KMS-11 (cell line): ENCODE results near the gene RAET1E.
"Not testable (repeated sequence)": the region's sequence is repeated elsewhere in the genome, so short reads cannot be mapped to it uniquely, and the experiment has no call there.

ENCODE experiments used
- H2AFZ ChIP-seq: fragments of 200-600 bp; sonication (generic); 2 replicates; pipeline ENCODE4 v1.6.1; 2016; ENCODE audit warnings: antibody characterized with exemption, mixed run types, low read depth
- H3K27ac ChIP-seq: fragments of 200-600 bp; sonication (generic); 2 replicates; pipeline ENCODE4 v1.6.1; 2016; ENCODE audit warnings: mild to moderate bottlenecking, mixed run types
- H3K27me3 ChIP-seq: fragments of 200-600 bp; sonication (generic); 2 replicates; pipeline ENCODE4 v1.6.1; 2017; ENCODE audit warnings: mild to moderate bottlenecking, low read depth, mixed run types, moderate library complexity; ENCODE audit not compliant: insufficient read depth
- H3K36me3 ChIP-seq: fragments of 200-600 bp; sonication (generic); 2 replicates; pipeline ENCODE4 v1.6.1; 2017; ENCODE audit warnings: mild to moderate bottlenecking, mixed run types; ENCODE audit not compliant: insufficient read depth
- H3K4me1 ChIP-seq: fragments of 200-600 bp; sonication (generic); 2 replicates; pipeline ENCODE4 v1.6.1; 2016; ENCODE audit warnings: mild to moderate bottlenecking, low read depth, mixed run types; ENCODE audit not compliant: poor library complexity, severe bottlenecking
- H3K4me2 ChIP-seq: fragments of 200-600 bp; sonication (generic); 2 replicates; pipeline ENCODE4 v1.7.0; 2016; ENCODE audit warnings: mild to moderate bottlenecking, mixed run types
- H3K4me3 ChIP-seq: fragments of 200-600 bp; sonication (generic); IDR thresholded peaks from 2 replicates; pipeline ENCODE4 v1.6.1; 2017; ENCODE audit warnings: low read depth, low read length, mixed read lengths; ENCODE audit not compliant: insufficient read depth
- H3K79me2 ChIP-seq: fragments of 200-600 bp; sonication (generic); 2 replicates; pipeline ENCODE4 v1.6.1; 2016; ENCODE audit warnings: low read depth, mixed run types; ENCODE audit not compliant: insufficient read depth
- H3K9ac ChIP-seq: fragments of 200-600 bp; sonication (generic); 2 replicates; pipeline ENCODE4 v1.6.1; 2016; ENCODE audit warnings: mild to moderate bottlenecking, mixed run types
- H4K20me1 ChIP-seq: fragments of 200-600 bp; sonication (generic); 2 replicates; pipeline ENCODE4 v1.6.1; 2016; ENCODE audit warnings: mild to moderate bottlenecking, mixed run types; ENCODE audit not compliant: insufficient read depth
- TF ChIP-seq, protein P1 (sequence below): fragments of 200-600 bp; sonication (generic); conservative IDR thresholded peaks from 2 replicates; pipeline ENCODE4 v1.6.1; 2017; ENCODE audit warnings: low read depth, mild to moderate bottlenecking, antibody characterized with exemption, low read length, moderate library complexity, mixed read lengths

The RAET1E gene

GRCh38 chr6:149910721-149911151 is 12.8 kb upstream of the RAET1E start:
- Histone ChIP-seq H3K4me3 (no peak overlapping the region), H3K9ac (no peak overlapping the region), H3K36me3 (no peaks in the 10 kb centered on the region), H3K79me2 (no peaks in the 10 kb centered on the region), H3K4me2 (no peak overlapping the region), H3K27me3 (peaks cover 58% of the 10 kb centered on the region), H3K4me1 (no peaks in the 10 kb centered on the region), H3K27ac (no peak overlapping the region), H2AFZ (no peak overlapping the region), H4K20me1 (no peaks in the 10 kb centered on the region)
- TF ChIP-seq, protein P1, sequence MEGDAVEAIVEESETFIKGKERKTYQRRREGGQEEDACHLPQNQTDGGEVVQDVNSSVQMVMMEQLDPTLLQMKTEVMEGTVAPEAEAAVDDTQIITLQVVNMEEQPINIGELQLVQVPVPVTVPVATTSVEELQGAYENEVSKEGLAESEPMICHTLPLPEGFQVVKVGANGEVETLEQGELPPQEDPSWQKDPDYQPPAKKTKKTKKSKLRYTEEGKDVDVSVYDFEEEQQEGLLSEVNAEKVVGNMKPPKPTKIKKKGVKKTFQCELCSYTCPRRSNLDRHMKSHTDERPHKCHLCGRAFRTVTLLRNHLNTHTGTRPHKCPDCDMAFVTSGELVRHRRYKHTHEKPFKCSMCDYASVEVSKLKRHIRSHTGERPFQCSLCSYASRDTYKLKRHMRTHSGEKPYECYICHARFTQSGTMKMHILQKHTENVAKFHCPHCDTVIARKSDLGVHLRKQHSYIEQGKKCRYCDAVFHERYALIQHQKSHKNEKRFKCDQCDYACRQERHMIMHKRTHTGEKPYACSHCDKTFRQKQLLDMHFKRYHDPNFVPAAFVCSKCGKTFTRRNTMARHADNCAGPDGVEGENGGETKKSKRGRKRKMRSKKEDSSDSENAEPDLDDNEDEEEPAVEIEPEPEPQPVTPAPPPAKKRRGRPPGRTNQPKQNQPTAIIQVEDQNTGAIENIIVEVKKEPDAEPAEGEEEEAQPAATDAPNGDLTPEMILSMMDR: no peak

- no peak overlapping the region for H3K4me2 ChIP-seq
- no peak overlapping the region for H3K27ac ChIP-seq
- TF ChIP-seq, protein P1: no peak
- H3K27me3 ChIP-seq: peaks cover 58% of the 10 kb centered on the region
- no peak overlapping the region for H2AFZ ChIP-seq
- no peaks in the 10 kb centered on the region for H4K20me1 ChIP-seq
- H3K9ac ChIP-seq: no peak overlapping the region
- no peaks in the 10 kb centered on the region for H3K4me1 ChIP-seq
- H3K36me3 ChIP-seq: no peaks in the 10 kb centered on the region
- no peaks in the 10 kb centered on the region for H3K79me2 ChIP-seq
- no peak overlapping the region for H3K4me3 ChIP-seq
These were observed 12.0 kb upstream of the RAET1E start for GRCh38 chr6:149909701-149910470.

GRCh38 chr6:149908480-149908879 is 10.6 kb upstream of the RAET1E start:
- peaks cover 46% of the 10 kb centered on the region for H3K27me3 ChIP-seq
- H3K4me2 ChIP-seq, H4K20me1 ChIP-seq, H3K36me3 ChIP-seq, H3K4me3 ChIP-seq, H3K27ac ChIP-seq, H3K9ac ChIP-seq, H2AFZ ChIP-seq, H3K79me2 ChIP-seq, H3K4me1 ChIP-seq: not testable (repeated sequence)

GRCh38 chr6:149907317-149907716 is 9.4 kb upstream of the RAET1E start:
- Histone ChIP-seq H2AFZ (no peak overlapping the region), H3K9ac (no peak overlapping the region), H3K4me1 (no peaks in the 10 kb centered on the region), H4K20me1 (no peaks in the 10 kb centered on the region), H3K4me2 (no peak overlapping the region), H3K4me3 (no peak overlapping the region), H3K79me2 (no peaks in the 10 kb centered on the region), H3K36me3 (no peaks in the 10 kb centered on the region), H3K27ac (no peak overlapping the region), H3K27me3 (peaks cover 36% of the 10 kb centered on the region)
- TF ChIP-seq, protein P1: no peak

DNA sequence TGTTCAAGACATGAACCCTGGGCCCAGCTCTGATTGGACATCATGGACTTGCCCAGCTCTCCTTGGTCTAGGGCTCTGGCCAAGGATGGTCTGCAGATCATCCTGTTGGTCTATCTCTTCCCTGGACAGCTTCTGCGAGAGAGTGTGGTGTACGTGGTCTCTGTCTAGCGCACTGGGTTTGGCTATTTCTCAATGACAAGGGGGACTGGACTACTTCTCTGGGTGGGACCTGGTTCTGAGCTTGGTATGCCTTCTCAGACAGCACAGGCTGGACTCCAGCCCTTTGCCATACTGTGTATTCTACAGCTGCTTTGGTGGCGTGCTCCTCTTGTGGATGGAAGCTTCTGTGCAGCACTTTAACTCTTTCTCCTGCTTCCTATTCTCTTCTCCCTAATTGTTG is 8.5 kb upstream of the RAET1E start:
- Histone ChIP-seq H3K9ac (no peak overlapping the region), H3K27me3 (peaks cover 27% of the 10 kb centered on the region), H4K20me1 (no peaks in the 10 kb centered on the region), H3K4me1 (no peaks in the 10 kb centered on the region), H3K79me2 (no peaks in the 10 kb centered on the region), H3K27ac (no peak overlapping the region), H3K4me3 (no peak overlapping the region), H3K36me3 (no peaks in the 10 kb centered on the region), H2AFZ (no peak overlapping the region), H3K4me2 (no peak overlapping the region)
- TF ChIP-seq, protein P1: no peak
